B cell (primary cell): ENCODE data around the gene TTC24. TPM values are rescaled to one million over a fixed set of nuclear protein-coding genes. Genes with fewer than 3 reads are reported as not detected.

Experiments
- ATAC-seq: fragments of 200-7000 bp; cut with Tn5 transposase; one replicate; pipeline ENCODE4 v1.10.0; 2021; ENCODE audit warnings: low read depth, mild to moderate bottlenecking, moderate number of reproducible peaks, moderate library complexity
- CTCF ChIA-PET: fragments of 350-600 bp; sonication (Branson Sonifier 250); formaldehyde crosslinking; loops from one replicate; lab custom pipeline; 2021; ENCODE audit warnings: antibody characterized with exemption, inconsistent platforms; lab: Charles Lee
- POLR2A ChIA-PET: fragments of 350-600 bp; sonication (Branson Sonifier 250); formaldehyde crosslinking; loops from one replicate; lab custom pipeline; 2021; ENCODE audit warnings: antibody characterized with exemption; lab: Charles Lee
- DNase-seq: peaks from one replicate; pipeline ENCODE4 v3.0.0; 2013
- H2AFZ ChIP-seq: 2 replicates; pipeline ENCODE4 v1.6.1; 2012; ENCODE audit warnings: mild to moderate bottlenecking, low read depth, low read length; ENCODE audit not compliant: insufficient read depth, poor library complexity, severe bottlenecking
- H3K27ac ChIP-seq, 2 donors: 1 replicate in 1 of 2; 2 replicates in 1 of 2; pipeline ENCODE4 v1.5.1; 2012 to 2013; ENCODE audit warnings: low read length in 2 of 2, mild to moderate bottlenecking in 2 of 2, moderate library complexity in 1 of 2
- H3K27me3 ChIP-seq, 4 experiments: fragments of 200-600 bp in 1 of 4; sonication (generic) in 1 of 4; replicated peaks in 1 of 4; 1 replicate in 2 of 4; 2 replicates in 2 of 4; pipeline versions ENCODE4 v1.6.1 to v1.7.0; 2013 to 2016; ENCODE audit warnings: low read length in 3 of 4, mild to moderate bottlenecking in 2 of 4, mixed read lengths in 1 of 4, moderate library complexity in 1 of 4; ENCODE audit not compliant: insufficient read depth in 4 of 4, control insufficient read depth in 3 of 4; ENCODE audit errors: control extremely low read depth in 1 of 4
- H3K36me3 ChIP-seq, 2 experiments: replicated peaks in 1 of 2; 1 replicate in 1 of 2; 2 replicates in 1 of 2; pipeline versions ENCODE4 v1.6.1 to v1.7.1; 2013; ENCODE audit warnings: low read length in 1 of 2; ENCODE audit not compliant: insufficient read depth in 2 of 2, control insufficient read depth in 1 of 2; ENCODE audit errors: control extremely low read depth in 1 of 2, extremely low read depth in 1 of 2
- H3K4me1 ChIP-seq, 2 donors: fragments of 200-600 bp in 1 of 2; sonication (generic) in 1 of 2; 1 replicate in 1 of 2; 2 replicates in 1 of 2; pipeline versions ENCODE4 v1.5.1 to v1.6.1; 2013 to 2017; ENCODE audit warnings: low read length in 2 of 2; ENCODE audit not compliant: control insufficient read depth in 2 of 2, insufficient read depth in 2 of 2
- H3K4me2 ChIP-seq: replicated peaks from 2 replicates; pipeline ENCODE3; 2012; ENCODE audit warnings: mild to moderate bottlenecking, low read depth, low read length; ENCODE audit not compliant: poor library complexity, severe bottlenecking
- H3K4me3 ChIP-seq, 5 experiments: fragments of 200-600 bp in 1 of 5; sonication (generic) in 1 of 5; 1 replicate in 3 of 5; 2 replicates in 2 of 5; pipeline versions ENCODE4 v1.5.1 to v1.7.0; 2011 to 2016; ENCODE audit warnings: low read length in 4 of 5, mild to moderate bottlenecking in 4 of 5, low read depth in 2 of 5, control low read depth in 1 of 5, moderate library complexity in 1 of 5; ENCODE audit not compliant: insufficient read depth in 1 of 5; ENCODE audit errors: control extremely low read depth in 1 of 5, extremely low read depth in 1 of 5
- H3K79me2 ChIP-seq: fragments of 200-600 bp; sonication (generic); one replicate; pipeline ENCODE4 v1.6.0; 2016; ENCODE audit warnings: low read length; ENCODE audit not compliant: control insufficient read depth, insufficient read depth
- H3K9ac ChIP-seq: fragments of 200-600 bp; sonication (generic); 2 replicates; pipeline ENCODE4 v1.6.1; 2017; ENCODE audit warnings: mild to moderate bottlenecking, low read length, moderate library complexity
- H3K9me3 ChIP-seq, 3 donors: one replicate each; pipeline versions ENCODE4 v1.6.1 to v1.7.1; 2013; ENCODE audit warnings: low read length in 2 of 3; ENCODE audit not compliant: control insufficient read depth in 2 of 3, insufficient read depth in 1 of 3; ENCODE audit errors: control extremely low read depth in 1 of 3
- H4K20me1 ChIP-seq: 2 replicates; pipeline ENCODE4 v1.6.0; 2012; ENCODE audit warnings: mild to moderate bottlenecking, low read length; ENCODE audit not compliant: insufficient read depth, control insufficient read depth, poor library complexity, severe bottlenecking
- H3K27ac Mint-ChIP-seq: one replicate; pipeline ENCODE4 v1.8.0; 2021; ENCODE audit warnings: mixed read lengths
- H3K27me3 Mint-ChIP-seq: one replicate; pipeline ENCODE4 v1.8.0; 2021; ENCODE audit warnings: mixed read lengths
- H3K4me1 Mint-ChIP-seq: one replicate; pipeline ENCODE4 v1.8.0; 2021; ENCODE audit warnings: mixed read lengths
- H3K4me3 Mint-ChIP-seq: one replicate; pipeline ENCODE4 v1.8.0; 2021; ENCODE audit warnings: mixed read lengths
- H3K9me3 Mint-ChIP-seq: one replicate; pipeline ENCODE4 v1.8.0; 2022; ENCODE audit warnings: mixed read lengths; ENCODE audit not compliant: insufficient read depth
- EZH2 ChIP-seq: IDR thresholded peaks from 2 replicates; pipeline ENCODE4 v1.6.1; 2012; ENCODE audit warnings: borderline replicate concordance, low read depth, mild to moderate bottlenecking, moderate library complexity, low read length; ENCODE audit not compliant: insufficient read depth, poor library complexity, severe bottlenecking
- WGBS: methylation state at CpG from one replicate; pipeline ENCODE4 v1.1.5; 2013; ENCODE audit warnings: missing lambda C conversion rate; ENCODE audit not compliant: insufficient coverage; 5-methylcytosine and 5-hydroxymethylcytosine counted together
- intact Hi-C: fragments of 100-400 bp; cut with micrococcal nuclease; formaldehyde crosslinking; loops from one replicate; pipeline ENCODE4 v1.10.0; 2022
- polyA plus RNA-seq: library from polyadenylated mRNA; depleted of rRNA; stranded (reverse); fragments of >200 nt; gene quantifications from 2 replicates; pipeline ENCODE4 v1.2.3, GENCODE V29; 2012
- total RNA-seq, 2 donors: library from RNA; stranded (reverse); fragments of 120-200 nt in 1 of 2; gene quantifications; 1 replicate in 1 of 2; 2 replicates in 1 of 2; pipeline versions ENCODE4 v1.2.3 to v1.2.4, GENCODE V29; 2013 to 2022
- TF ChIP-seq, protein P1 (sequence below): fragments of 200-600 bp; IDR thresholded peaks from one replicate; pipeline ENCODE4 v1.8.0; 2022; ENCODE audit warnings: antibody characterized with exemption, mild to moderate bottlenecking

The TTC24 gene
- total and polyA plus RNA-seq, 2 donors (not counting 1 experiment from before 2014, with no cell fraction given) = 24.3 to 29.8 TPM

DNA sequence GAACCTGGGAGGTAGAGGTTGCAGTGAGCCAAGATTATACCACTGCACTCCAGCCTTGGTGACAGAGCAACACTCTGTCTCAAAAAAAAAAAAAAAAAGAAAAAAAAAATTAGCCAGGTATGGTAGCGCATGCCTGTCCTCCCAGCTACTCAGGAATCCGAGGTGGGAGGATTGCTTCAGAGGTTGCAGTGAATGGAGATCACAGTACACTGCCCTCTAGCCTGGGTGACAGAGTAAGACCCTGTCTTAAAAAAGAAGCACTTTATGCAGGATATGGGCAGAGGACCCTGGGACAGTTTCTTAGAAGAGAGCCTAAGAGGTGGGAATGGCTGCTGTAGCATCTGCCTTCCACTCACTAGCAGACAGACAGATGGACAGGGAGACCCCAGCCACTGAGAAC is 30.1 kb upstream of the TTC24 start:
- H4K20me1 ChIP-seq = no peaks in the 10 kb centered on the region
- no peak overlapping the region for H3K27ac ChIP-seq
- ATAC-seq (no peak), DNase-seq (no peak)
- TF ChIP-seq, protein P1, sequence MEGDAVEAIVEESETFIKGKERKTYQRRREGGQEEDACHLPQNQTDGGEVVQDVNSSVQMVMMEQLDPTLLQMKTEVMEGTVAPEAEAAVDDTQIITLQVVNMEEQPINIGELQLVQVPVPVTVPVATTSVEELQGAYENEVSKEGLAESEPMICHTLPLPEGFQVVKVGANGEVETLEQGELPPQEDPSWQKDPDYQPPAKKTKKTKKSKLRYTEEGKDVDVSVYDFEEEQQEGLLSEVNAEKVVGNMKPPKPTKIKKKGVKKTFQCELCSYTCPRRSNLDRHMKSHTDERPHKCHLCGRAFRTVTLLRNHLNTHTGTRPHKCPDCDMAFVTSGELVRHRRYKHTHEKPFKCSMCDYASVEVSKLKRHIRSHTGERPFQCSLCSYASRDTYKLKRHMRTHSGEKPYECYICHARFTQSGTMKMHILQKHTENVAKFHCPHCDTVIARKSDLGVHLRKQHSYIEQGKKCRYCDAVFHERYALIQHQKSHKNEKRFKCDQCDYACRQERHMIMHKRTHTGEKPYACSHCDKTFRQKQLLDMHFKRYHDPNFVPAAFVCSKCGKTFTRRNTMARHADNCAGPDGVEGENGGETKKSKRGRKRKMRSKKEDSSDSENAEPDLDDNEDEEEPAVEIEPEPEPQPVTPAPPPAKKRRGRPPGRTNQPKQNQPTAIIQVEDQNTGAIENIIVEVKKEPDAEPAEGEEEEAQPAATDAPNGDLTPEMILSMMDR = no peak
- no peak for TF ChIP-seq EZH2
- no peaks in the 10 kb centered on the region for H3K79me2 ChIP-seq
- ChIA-PET POLR2A (interaction anchor here (0.6 kb wide), 1 partner anchor 44 kb away, joined by 6 read pairs; no protein-coding TSS in a partner anchor), CTCF (interaction anchor here (1.7 to 2.3 kb wide), 2 partner anchors 8 to 68 kb away, joined by 4 to 11 read pairs; no protein-coding TSS in a partner anchor)
- H3K4me1 ChIP-seq = peaks cover 38 to 40% of the 10 kb centered on the region in 2 donors
- no peaks in the 10 kb centered on the region for H3K9me3 ChIP-seq
- peaks cover 39% of the 10 kb centered on the region for H3K4me1 Mint-ChIP-seq
- WGBS = 79% methylated on average over 2 of the region's 2 CpGs
- H3K4me3 Mint-ChIP-seq = no peak overlapping the region
- no peak overlapping the region for H2AFZ ChIP-seq
- no peaks in the 10 kb centered on the region for H3K27me3 ChIP-seq
- no peak overlapping the region for H3K4me2 ChIP-seq
- no peak overlapping the region for H3K27ac Mint-ChIP-seq
- no peaks in the 10 kb centered on the region for H3K9me3 Mint-ChIP-seq
- intact Hi-C loops = no loop called here
- H3K4me3 ChIP-seq = no peak overlapping the region
- H3K36me3 ChIP-seq = no peaks in the 10 kb centered on the region
- no peaks in the 10 kb centered on the region for H3K27me3 Mint-ChIP-seq
- no peak overlapping the region for H3K9ac ChIP-seq

DNA sequence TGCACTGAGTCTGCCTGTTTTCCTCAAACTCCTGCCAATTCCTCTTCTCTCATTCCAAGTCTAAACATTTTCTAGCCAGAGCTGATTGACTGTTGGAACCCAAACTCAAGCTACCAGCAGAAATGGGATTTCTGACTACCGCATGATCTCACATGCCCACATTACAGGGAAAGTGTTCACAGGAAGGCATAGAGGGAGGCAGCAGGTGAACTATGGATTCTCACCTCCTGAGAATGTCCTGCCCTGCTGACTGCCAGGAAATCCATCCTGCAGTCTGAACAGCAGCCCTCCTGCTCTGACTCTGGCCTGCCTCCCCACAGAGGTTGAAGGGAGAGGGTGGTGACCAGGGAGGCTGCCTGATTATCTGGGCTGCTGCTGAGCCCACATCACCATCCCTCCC is 29.7 kb upstream of the TTC24 start:
- DNase-seq (no peak), ATAC-seq (no peak)
- H3K9me3 Mint-ChIP-seq = no peaks in the 10 kb centered on the region
- no CpG with 5 or more reads among the region's 1 CpG for WGBS
- peaks cover 43 to 44% of the 10 kb centered on the region in 2 donors for H3K4me1 ChIP-seq
- ChIA-PET CTCF (interaction anchor here (1.7 to 2.3 kb wide), 2 partner anchors 8 to 68 kb away, joined by 4 to 11 read pairs; no protein-coding TSS in a partner anchor), POLR2A (interaction anchor here (0.6 kb wide), 1 partner anchor 44 kb away, joined by 6 read pairs; no protein-coding TSS in a partner anchor)
- no peak overlapping the region for H3K27ac Mint-ChIP-seq
- H3K9me3 ChIP-seq = no peaks in the 10 kb centered on the region
- H3K27ac ChIP-seq = no peak overlapping the region
- H3K4me3 Mint-ChIP-seq = no peak overlapping the region
- H3K4me1 Mint-ChIP-seq = peaks cover 41% of the 10 kb centered on the region
- no peak overlapping the region for H2AFZ ChIP-seq
- no peaks in the 10 kb centered on the region for H3K27me3 ChIP-seq
- no peak overlapping the region for H3K9ac ChIP-seq
- H3K27me3 Mint-ChIP-seq = no peaks in the 10 kb centered on the region
- intact Hi-C loops = no loop called here
- H3K36me3 ChIP-seq = no peaks in the 10 kb centered on the region
- H3K4me2 ChIP-seq = no peak overlapping the region
- H3K79me2 ChIP-seq = no peaks in the 10 kb centered on the region
- H3K4me3 ChIP-seq = no peak overlapping the region
- TF ChIP-seq, protein P1 = no peak
- TF ChIP-seq EZH2 = no peak
- H4K20me1 ChIP-seq = no peaks in the 10 kb centered on the region
